Stimulated activated CD8-positive, alpha-beta memory T cell treated with anti-CD3 and anti-CD28 coated beads, Interleukin-4, amount 100 ng/mL, for 1 hour (primary cell): ENCODE measurements around the gene CFTR.

Experiments
- DNase-seq, 2 donors: peaks; one replicate each; pipeline ENCODE4 v3.0.0-alpha.2; 2020; ENCODE audit warnings: low read depth in 2 of 2, low spot score in 1 of 2

The CFTR gene

DNA sequence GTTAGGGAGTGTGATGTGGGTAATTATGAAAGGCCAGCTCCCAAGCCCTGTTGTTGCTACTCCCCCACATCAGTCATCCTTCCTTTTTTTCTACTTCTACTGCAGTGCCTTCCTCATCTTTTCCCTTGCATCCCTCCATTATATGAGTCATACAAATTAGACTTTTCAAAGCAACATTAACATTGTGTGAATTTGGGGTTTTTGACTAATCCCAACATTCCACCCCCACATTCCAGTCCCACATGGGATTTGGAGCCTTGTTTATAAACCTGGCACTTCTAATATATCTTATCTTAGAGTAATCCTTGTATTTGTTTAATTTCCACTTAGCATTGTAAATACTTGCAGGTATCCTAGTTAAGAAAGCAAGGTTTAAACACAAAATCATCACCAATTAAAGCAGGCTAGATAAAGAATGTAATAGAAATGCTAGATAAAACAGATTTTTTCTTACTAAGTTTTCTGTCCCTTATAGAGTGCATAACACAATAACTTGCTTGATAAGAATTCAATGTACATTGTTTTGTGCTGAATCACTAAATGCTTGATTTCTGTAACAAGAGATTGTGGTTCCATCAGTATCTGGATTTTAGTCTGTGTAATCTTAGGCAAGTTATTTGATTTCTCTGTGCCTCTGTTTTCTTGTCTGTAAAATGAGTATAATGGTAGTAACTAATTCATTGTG, 165.8 kb downstream of the CFTR start:
- no peak for DNase-seq

GRCh38 chr7:117648203-117648866, 168.5 kb downstream of the CFTR start:
- DNase-seq, result no peak

- no peak for DNase-seq
These were observed 173.3 kb downstream of the CFTR start for GRCh38 chr7:117652943-117653680.

DNA sequence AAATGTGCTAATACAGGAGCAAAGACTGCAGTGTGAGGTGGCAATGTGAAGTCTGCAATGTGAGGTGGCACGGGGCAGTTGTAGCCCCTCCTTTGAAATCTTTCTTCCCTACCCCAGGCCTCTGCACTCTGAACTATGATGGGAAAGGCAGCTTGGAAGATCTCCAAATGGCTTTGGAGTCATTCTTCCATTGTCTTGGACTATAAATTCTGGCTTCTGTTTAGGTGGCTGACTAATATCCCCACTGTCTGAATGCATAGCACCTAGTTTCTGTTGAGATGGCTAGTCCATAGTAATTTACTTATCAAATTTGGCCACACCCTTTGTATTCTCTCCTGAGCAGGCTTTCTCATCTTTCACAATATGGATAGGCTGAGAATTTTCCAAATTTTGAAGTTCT, 175.0 kb downstream of the CFTR start:
- no peak for DNase-seq

- no peak for DNase-seq
These were observed 177.0 kb downstream of the CFTR start for GRCh38 chr7:117656806-117657205.

GRCh38 chr7:117659531-117660011, 179.7 kb downstream of the CFTR start:
- no peak for DNase-seq

DNA sequence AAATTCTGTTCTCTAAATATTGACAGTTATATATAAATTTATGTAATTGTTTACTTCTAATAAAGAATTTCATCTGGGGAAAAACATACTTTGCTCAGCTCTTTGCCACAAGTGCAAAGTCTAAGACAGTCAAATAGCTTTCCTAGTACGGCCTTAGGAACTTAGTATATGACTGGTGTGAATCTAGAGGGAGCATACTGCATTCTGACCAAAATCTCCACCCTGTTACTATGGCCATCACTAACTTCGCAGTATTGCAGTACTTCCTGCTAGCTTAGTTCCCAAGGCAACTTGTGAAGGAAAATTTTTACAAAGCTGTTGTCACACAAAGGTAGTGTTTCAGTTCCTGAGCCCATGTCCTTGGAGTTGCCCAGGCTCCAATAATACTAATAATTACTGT, 181.5 kb downstream of the CFTR start:
- no peak for DNase-seq

DNA sequence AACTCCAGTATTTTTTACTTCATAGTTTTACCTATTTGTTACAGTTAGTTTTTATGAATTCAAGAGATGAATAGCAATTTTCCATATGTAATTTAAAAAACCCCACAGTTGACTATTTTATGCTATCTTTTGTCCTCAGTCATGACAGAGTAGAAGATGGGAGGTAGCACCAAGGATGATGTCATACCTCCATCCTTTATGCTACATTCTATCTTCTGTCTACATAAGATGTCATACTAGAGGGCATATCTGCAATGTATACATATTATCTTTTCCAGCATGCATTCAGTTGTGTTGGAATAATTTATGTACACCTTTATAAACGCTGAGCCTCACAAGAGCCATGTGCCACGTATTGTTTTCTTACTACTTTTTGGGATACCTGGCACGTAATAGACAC, 184.2 kb downstream of the CFTR start:
- DNase-seq, result no peak

- DNase-seq, result no peak
These were observed 185.5 kb downstream of the CFTR start for GRCh38 chr7:117665368-117665767.

- DNase-seq, result no peak
These were observed 186.2 kb downstream of the CFTR start for GRCh38 chr7:117666031-117666430.

GRCh38 chr7:117666689-117667088, 186.9 kb downstream of the CFTR start:
- no peak for DNase-seq

- DNase-seq, result no peak
These were observed 187.6 kb downstream of the CFTR start for GRCh38 chr7:117667456-117667855.

DNA sequence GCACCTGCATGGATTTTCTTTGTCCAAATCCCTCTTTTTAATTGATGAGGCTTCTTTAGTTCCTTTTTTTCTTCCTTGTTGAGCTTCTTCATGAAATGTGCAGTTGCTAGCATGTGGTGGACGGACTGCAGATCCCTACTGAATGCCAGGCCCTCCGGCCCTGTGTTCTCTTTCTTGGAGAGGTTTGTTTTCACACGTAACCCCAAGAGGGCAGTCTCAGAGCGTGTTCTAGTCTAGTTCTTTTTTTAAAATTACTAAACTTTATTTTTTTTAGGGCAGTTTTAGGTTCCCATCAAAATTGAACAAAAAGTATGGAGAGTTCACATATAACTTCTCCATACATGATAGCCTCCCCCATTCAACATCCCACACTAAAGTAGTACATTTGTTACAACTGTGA, 190.0 kb downstream of the CFTR start:
- no peak for DNase-seq

- no peak for DNase-seq
These were observed 192.6 kb downstream of the CFTR start for GRCh38 chr7:117672453-117672852.

GRCh38 chr7:117673367-117673766, 193.5 kb downstream of the CFTR start:
- no peak for DNase-seq

GRCh38 chr7:117673839-117674238, 194.0 kb downstream of the CFTR start:
- no peak for DNase-seq

GRCh38 chr7:117674617-117675016, 194.8 kb downstream of the CFTR start:
- DNase-seq, result no peak

DNA sequence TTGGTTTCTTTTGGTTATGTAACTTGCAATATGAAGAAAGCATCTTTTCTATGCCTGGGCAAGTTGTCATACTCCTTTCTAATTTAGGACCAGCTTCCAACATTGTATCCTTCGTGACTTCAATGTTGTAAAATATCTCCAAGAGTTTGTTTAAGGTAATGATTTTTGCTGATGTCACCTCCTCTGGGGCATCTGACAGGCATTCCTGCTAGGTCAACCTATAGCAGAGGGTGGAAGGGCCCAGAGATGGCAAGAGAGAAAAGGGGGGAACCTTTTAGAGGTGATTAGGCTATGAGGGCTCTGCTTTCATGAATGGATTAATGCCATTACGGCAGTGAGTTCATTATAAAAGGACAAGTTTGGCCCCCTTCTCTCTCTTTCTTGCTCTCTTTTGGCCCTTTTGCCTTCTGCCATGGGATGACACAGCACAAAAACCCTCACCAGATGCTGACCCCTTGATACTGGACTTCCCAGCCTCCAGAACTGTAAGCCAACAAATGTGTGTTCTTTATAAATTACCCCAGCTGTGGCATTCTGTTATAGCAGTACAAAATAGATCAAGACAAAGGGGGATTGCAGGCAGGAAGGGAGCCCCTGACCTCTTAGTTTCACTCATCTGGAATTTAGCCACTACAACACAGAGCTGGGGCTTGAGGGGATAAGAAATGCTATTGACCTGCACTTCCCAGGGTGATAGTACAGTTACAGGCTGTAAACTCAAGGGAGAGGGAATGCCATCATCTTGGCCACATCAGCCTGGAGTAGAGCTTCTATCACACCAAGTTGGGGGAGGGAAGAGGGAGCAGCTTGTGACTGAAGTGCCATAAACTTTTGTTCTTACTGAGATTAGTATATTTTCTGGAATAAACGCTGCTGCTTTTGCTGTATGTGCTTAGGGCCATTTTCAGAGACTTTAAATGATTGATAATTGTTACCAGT, 195.9 kb downstream of the CFTR start:
- no peak for DNase-seq

- no peak for DNase-seq
These were observed 199.3 kb downstream of the CFTR start for GRCh38 chr7:117679120-117679519.

- no peak for DNase-seq
These were observed 203.0 kb downstream of the CFTR start for GRCh38 chr7:117682681-117683385.
